Esophagus muscularis mucosa (tissue), 4 donors: ENCODE data around the gene XXYLT1. TPM values are rescaled to one million over a fixed set of nuclear protein-coding genes. Genes with fewer than 3 reads are reported as not detected.
A peak's percentile ranks its signal among the peaks of the same experiment; 100 is the strongest.

Experiments
- DNase-seq: peaks from one replicate; pipeline ENCODE4 v3.0.0-alpha.2; 2017; ENCODE audit errors: extremely low spot score
- H3K27ac ChIP-seq, 4 donors: fragments of 200-600 bp; sonication (generic); replicated peaks in 1 of 4; 1 replicate in 3 of 4; 2 replicates in 1 of 4; pipeline ENCODE4 v1.5.1; 2016 to 2019; ENCODE audit warnings: mild to moderate bottlenecking in 1 of 4
- H3K27me3 ChIP-seq, 4 donors: fragments of 200-600 bp; sonication (generic); one replicate each; pipeline versions ENCODE4 v1.5.1 to v1.6.0; 2016 to 2019
- H3K36me3 ChIP-seq, 4 donors: fragments of 200-600 bp; sonication (generic); one replicate each; pipeline ENCODE4 v1.5.1; 2016 to 2019
- H3K4me1 ChIP-seq, 4 donors: fragments of 200-600 bp; sonication (generic); one replicate each; pipeline ENCODE4 v1.5.1; 2016 to 2019
- H3K4me3 ChIP-seq, 4 donors: fragments of 200-600 bp; sonication (generic); 1 replicate in 2 of 4; 2 replicates in 2 of 4; pipeline ENCODE4 v1.5.1; 2016 to 2019; ENCODE audit warnings: mild to moderate bottlenecking in 4 of 4, moderate library complexity in 1 of 4
- H3K9me3 ChIP-seq, 4 donors: fragments of 200-600 bp; sonication (generic); 1 replicate in 3 of 4; 2 replicates in 1 of 4; pipeline ENCODE4 v1.5.1; 2016 to 2019
- EP300 ChIP-seq: sonication (generic); formaldehyde crosslinking; IDR thresholded peaks from one replicate; pipeline ENCODE4 v1.6.1; 2017; ENCODE audit warnings: antibody characterized with exemption
- POLR2A ChIP-seq: fragments of 450-650 bp; IDR thresholded peaks from one replicate; pipeline ENCODE4 v1.6.1; 2017; ENCODE audit warnings: antibody characterized with exemption, moderate library complexity, mild to moderate bottlenecking, low read depth
- POLR2AphosphoS5 ChIP-seq, 2 donors: sonication (generic); formaldehyde crosslinking; IDR thresholded peaks; one replicate each; pipeline ENCODE4 v1.6.1; 2017; ENCODE audit warnings: antibody characterized with exemption in 2 of 2
- whole genome bisulfite sequencing: methylation state at CpG from one replicate; pipeline ENCODE4 v1.1.5; 2018; 5-methylcytosine and 5-hydroxymethylcytosine counted together
- intact Hi-C: fragments of 100-400 bp; cut with DNase I; formaldehyde crosslinking; loops from one replicate; pipeline ENCODE4 v1.15.1; 2023
- total RNA-seq, 4 donors: library from RNA; depleted of rRNA; stranded (reverse); fragments of >200 nt; gene quantifications; one replicate each; pipeline versions ENCODE4 v1.1.0 to v1.2.1, GENCODE V29; 2016
- TF ChIP-seq, protein P1 (sequence below), 3 experiments: fragments of 200-600 bp in 2 of 3; fragments of 450-650 bp in 1 of 3; sonication (generic) in 2 of 3; IDR thresholded peaks; one replicate each; pipeline ENCODE4 v1.5.1; 2017 to 2019; ENCODE audit warnings: antibody characterized with exemption in 3 of 3, mild to moderate bottlenecking in 2 of 3, moderate library complexity in 1 of 3

XXYLT1 gene
- total RNA-seq, 4 donors from 2014 or later = 8.8 to 18.5 (median 13.9) TPM

DNA sequence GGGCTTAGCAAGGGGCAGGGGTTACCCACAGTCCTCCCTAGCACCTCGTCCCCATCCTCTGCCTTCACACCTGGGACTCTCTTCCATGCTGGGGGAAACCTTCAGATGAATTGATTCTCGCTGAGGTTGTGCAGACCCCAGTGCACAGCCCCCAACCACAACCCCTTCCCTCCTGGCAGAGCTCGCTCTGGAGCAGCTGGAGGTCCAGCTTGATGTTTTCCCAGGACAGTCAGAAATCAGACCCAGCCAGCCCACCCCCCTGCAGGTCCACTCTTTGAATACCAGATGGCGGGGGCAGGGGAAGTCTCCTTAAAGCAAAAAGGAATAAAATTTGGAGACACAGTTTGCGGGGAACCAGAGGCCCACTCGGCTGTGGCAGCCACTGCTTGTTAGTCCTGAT, 234.4 kb downstream of the XXYLT1 start:
- DNase-seq = no peak
- Histone ChIP-seq H3K4me3 (no peak overlapping the region), H3K36me3 (no peaks in the 10 kb centered on the region), H3K4me1 (peaks cover 0 to 7% (median 2%) of the 10 kb centered on the region in 4 donors), H3K27me3 (peaks cover 0 to 10% (median 0%) of the 10 kb centered on the region in 4 donors), H3K9me3 (peaks cover 0 to 3% (median 0%) of the 10 kb centered on the region in 4 donors), H3K27ac (no peak overlapping the region)
- intact Hi-C loops = no loop called here
- TF ChIP-seq, protein P1, sequence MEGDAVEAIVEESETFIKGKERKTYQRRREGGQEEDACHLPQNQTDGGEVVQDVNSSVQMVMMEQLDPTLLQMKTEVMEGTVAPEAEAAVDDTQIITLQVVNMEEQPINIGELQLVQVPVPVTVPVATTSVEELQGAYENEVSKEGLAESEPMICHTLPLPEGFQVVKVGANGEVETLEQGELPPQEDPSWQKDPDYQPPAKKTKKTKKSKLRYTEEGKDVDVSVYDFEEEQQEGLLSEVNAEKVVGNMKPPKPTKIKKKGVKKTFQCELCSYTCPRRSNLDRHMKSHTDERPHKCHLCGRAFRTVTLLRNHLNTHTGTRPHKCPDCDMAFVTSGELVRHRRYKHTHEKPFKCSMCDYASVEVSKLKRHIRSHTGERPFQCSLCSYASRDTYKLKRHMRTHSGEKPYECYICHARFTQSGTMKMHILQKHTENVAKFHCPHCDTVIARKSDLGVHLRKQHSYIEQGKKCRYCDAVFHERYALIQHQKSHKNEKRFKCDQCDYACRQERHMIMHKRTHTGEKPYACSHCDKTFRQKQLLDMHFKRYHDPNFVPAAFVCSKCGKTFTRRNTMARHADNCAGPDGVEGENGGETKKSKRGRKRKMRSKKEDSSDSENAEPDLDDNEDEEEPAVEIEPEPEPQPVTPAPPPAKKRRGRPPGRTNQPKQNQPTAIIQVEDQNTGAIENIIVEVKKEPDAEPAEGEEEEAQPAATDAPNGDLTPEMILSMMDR (IDR thresholded peaks at IDR 0.05) = no peak
- TF ChIP-seq POLR2A = no peak
- TF ChIP-seq POLR2AphosphoS5 (IDR thresholded peaks at IDR 0.05) = no peak
- TF ChIP-seq EP300 = no peak
- WGBS = 85% methylated on average over 6 of the region's 6 CpGs

DNA sequence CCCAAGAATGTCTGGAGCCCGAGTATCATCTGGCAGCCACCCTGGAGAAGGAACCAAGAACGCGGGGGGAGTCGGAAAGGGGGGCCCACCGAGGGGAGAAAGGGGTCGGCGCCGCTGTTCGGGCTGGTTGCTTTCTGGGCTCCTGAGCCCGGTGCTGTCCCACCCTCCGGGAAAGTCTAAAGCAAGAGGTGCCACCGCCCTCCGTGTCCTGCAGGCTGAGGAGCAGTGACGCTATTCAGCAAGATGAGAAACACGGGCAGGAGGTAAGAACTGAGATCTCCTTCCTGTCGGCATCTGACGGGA, 234.8 kb downstream of the XXYLT1 start:
- H3K4me3 ChIP-seq = no peak overlapping the region
- no peak for DNase-seq
- intact Hi-C loops = no loop called here
- H3K27ac ChIP-seq = no peak overlapping the region
- 66% methylated on average over 14 of the region's 17 CpGs for WGBS
- H3K9me3 ChIP-seq = peaks cover 0 to 3% (median 0%) of the 10 kb centered on the region in 4 donors
- no peaks in the 10 kb centered on the region for H3K36me3 ChIP-seq
- peaks cover 0 to 7% (median 2%) of the 10 kb centered on the region in 4 donors for H3K4me1 ChIP-seq
- TF ChIP-seq, protein P1 (IDR thresholded peaks at IDR 0.05) = no peak
- TF ChIP-seq EP300 (no peak), POLR2AphosphoS5 (IDR thresholded peaks at IDR 0.05) (no peak), POLR2A (no peak)
- peaks cover 0 to 8% (median 0%) of the 10 kb centered on the region in 4 donors for H3K27me3 ChIP-seq

DNA sequence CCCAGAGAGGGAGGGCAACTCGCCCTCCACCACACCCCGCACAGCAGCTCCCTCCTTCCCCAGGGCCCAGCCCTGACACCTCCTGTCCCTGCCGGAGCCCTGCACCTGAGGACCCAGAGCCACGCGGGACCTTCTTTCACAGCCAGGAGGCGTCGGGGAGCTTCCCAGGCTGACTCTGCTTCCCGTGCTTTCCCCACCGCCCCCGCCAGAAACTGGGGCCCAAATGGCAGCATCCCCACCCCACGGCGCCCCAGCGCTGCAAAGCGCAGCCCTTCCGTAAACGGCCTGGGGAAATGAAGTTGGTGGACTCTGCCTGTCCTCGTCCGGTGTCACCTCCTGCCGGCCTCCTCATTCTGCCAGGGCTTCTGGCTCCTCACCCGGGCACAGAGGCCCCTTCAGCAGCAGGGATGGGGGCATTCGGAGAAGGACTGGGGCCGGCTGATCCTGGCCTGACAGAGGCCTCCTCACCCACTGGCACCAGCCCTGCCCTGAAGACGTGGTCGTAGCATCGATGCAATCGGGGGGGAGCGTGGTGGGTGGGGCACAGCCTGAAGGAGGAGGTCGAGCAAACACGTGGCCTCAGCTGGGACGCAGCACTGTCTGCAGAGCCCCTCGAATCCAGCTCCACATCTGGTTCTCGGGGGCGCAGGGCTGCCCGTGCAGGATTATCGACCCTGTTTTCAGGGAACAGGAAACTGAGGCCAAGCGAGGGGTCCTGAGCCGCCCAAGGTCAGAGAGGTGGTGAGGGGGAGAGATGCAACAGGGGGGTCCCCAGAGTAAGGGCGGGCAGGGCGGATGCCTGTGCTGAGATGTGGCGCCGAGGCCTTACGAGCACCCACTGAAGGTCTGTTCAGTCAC, 235.4 kb downstream of the XXYLT1 start:
- DNase-seq = no peak

DNA sequence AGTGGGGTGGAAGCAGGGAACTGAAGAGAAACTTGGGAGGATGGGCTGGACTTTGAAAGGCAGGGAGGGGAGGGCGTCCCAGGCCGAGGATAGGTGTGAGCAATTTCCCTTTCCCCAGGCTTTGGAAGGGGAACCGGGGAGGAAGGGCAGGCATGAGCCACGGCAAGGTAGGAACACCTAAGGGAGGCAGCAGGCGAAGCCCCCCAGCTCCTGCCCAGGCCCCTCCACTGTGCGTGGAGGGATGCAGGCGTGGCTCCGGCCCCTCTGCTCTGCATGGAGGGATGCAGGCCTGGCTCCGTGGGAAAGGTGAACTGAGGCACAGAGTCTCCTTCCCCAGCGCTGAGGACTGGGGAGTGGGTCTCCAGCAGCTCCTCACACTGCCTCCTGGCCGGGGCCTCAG, 236.4 kb downstream of the XXYLT1 start:
- intact Hi-C loops = no loop called here
- 84% methylated on average over 6 of the region's 11 CpGs for WGBS
- Histone ChIP-seq H3K36me3 (no peaks in the 10 kb centered on the region), H3K4me3 (no peak overlapping the region), H3K4me1 (peaks cover 0 to 17% (median 2%) of the 10 kb centered on the region in 4 donors), H3K27me3 (no peaks in the 10 kb centered on the region), H3K27ac (no peak overlapping the region), H3K9me3 (peaks cover 0 to 3% (median 0%) of the 10 kb centered on the region in 4 donors)
- DNase-seq = no peak
- TF ChIP-seq, protein P1 (IDR thresholded peaks at IDR 0.05) = no peak
- TF ChIP-seq POLR2A (no peak), POLR2AphosphoS5 (IDR thresholded peaks at IDR 0.05) (no peak), EP300 (no peak)

More for the DNA sequence above, 235.4 kb downstream of the XXYLT1 start:
- Histone ChIP-seq H3K4me1 (peaks cover 0 to 12% (median 2%) of the 10 kb centered on the region in 4 donors), H3K36me3 (no peaks in the 10 kb centered on the region), H3K27ac (no peak overlapping the region), H3K27me3 (peaks cover 0 to 2% (median 0%) of the 10 kb centered on the region in 4 donors), H3K4me3 (no peak overlapping the region), H3K9me3 (peaks cover 0 to 3% (median 0%) of the 10 kb centered on the region in 4 donors)
- intact Hi-C loops = no loop called here
- WGBS = 78% methylated on average over 26 of the region's 42 CpGs
- TF ChIP-seq, protein P1 (IDR thresholded peaks at IDR 0.05) = peak in 2 of 3 experiments; percentile 18 to 24
- TF ChIP-seq POLR2A = no peak
